GM04504 (cell line): ENCODE measurements around the gene MAGEL2.
"Not testable (repeated sequence)": the region's sequence is repeated elsewhere in the genome, so short reads cannot be mapped to it uniquely, and the experiment has no call there.

Source experiments
- DNase-seq: peaks from one replicate; pipeline ENCODE4 v3.0.0-alpha.2; 2012; ENCODE audit warnings: low read depth

The MAGEL2 gene

GRCh38 chr15:23606226-23606625 is 41.4 kb downstream of the MAGEL2 start:
- DNase-seq, result no peak

DNA sequence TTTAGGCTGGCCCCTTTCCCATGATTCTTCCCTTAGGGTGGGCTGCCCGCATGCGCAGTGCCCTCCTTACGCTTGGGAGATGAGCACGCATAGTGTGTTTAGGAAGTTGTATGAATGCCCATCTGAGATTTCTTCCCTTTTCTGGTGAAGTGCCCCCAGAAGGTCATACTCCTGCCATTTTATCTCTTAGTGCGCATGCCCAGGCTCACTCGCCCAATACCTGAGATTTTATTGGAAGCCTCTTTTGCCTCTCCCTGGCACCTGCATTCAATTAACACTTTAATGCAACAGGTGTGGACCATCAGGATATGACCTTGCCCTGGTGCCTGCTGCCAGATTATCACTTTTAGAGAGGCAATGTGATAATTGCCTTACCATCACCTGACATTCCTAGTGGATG is 45.5 kb downstream of the MAGEL2 start:
- no peak for DNase-seq

DNA sequence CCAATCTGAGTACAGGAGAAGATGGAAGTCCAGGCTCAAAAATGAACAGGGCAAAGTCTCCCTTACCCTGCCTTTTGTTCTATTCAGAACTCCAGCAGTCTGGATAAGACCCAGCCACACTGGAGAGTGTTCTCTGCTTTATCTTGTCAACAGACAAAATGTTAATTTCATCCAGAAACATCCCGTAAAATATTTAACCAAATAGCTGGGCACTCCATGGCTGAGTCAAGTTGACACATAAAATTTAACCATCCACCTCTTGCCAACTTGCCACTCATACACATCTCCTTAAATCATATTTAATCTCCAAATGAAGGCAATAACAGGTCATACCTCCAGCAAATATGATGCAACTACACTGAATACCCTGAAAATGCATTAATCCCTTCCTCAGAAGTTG is 48.6 kb downstream of the MAGEL2 start:
- DNase-seq, result no peak

DNA sequence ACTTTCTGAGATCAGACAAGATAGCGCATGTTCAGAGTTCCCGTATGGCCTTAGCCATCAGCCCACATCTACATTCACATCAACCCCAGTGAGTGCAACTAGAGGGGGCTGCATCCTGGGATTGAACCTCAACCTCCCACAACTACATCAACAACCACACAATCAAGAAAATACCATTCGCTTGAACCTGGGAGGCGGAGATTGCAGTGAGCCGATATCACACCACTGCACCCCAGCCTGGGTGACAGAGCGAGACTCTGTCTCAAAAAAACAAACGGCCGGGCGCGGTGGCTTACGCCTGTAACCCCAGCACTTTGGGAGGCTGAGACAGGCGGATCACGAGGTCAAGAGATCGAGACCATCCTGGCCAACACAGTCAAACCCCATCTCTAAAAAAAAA is 50.4 kb downstream of the MAGEL2 start:
- DNase-seq, result not testable (repeated sequence)

GRCh38 chr15:23596736-23597135 is 50.9 kb downstream of the MAGEL2 start:
- DNase-seq, result no peak

DNA sequence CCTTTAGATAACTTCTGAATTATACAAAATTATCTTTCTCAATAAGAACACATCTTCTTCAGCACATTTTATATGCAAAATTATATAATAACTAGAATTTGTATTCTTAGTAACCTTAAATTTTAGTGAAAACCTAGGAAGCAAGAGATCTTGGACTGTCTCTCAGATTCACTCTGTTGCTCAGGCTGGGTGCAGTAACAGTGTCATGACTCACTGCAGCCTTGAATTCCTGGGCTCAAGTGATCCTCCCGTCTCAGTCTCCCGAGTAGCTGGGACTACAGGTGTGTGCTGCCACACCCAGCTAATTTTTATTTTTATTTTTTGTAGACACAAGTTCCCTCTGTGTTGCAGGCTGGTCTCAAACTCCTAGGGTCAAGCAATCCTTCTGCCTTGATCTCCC is 52.3 kb downstream of the MAGEL2 start:
- DNase-seq, result no peak

- DNase-seq, result no peak
These were observed 53.4 kb downstream of the MAGEL2 start for GRCh38 chr15:23594252-23594770.
